ENCODE measurements around the gene WNT10A.
"Not testable (repeated sequence)": the region's sequence is repeated elsewhere in the genome, so short reads cannot be mapped to it uniquely, and the experiment has no call there.

WNT10A gene

DNA sequence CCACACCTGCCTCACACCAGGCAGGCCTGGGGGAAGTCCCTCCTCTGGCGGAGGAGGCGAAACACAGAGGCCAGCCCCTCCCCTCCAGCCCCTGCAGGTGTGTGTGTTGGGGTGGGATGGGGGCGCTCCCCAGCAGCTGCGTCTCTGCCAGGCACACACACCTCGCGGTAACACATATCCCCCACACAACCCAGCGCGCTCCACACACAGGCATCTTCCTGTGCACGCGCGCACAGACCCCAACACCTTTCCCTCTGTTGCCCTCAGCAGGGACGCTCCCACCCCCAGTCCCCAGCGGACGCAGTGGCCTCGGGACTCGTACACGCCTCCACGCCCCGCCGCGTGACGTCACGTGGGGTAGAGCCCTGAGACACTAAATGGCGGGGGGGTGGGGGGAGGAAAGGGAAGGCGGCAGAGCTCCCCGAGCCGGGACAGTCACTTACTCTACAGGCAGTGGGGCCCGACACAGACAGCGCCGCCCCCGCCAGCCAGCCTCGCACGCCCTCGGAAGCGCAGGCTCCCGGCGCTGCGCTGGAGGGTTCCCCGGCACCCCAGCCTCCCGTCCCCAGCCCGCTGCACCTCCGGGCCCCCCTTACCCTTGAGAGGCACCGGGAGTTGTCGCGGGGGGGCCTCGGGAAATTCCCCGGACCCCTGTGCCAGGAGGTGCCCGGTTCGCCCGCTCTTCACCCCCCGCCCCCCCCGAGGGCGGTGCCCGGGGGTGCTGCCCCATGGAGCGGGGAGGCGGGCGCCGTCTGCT lies at the start of gene WNT10A:
Gene WNT10A, plus strand, starts transcription at position 751 of the 757 bp plus-strand sequence. CDS start 144 bp downstream, outside the sequence.
- DNase-seq: peak; percentile 73 to 86 (median 78)

DNA sequence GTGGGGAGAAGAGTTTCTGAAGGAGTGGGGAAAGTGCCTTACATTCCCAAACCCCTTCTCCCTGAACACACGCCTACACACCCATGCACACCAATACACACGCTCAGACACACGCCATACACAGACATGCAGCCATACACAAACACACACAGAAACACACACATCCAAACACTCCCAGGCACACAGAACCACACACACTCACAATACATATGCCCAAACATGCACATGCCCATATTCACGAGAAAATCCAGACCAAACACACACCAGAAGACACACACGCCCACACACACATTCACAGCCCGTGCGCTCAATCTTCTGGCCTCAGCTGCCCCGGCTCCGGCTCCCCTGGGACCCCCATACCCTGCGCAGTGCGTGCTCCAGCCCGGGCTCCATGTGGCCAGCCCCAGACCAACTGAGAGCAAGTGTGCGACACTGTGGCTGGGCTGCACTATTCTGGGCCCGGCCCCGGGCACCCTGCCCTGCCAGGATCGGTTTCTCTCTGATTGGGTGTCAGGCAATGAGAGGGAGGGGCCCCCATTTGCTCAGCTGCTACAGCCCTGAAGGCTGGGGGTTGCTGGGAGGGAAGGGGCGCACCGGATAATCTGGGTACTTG lies 49.2 kb upstream of the WNT10A start, which contains the start of gene PRKAG3:
Gene PRKAG3, minus strand, starts transcription at position 426 of the 613 bp plus-strand sequence.
- no peak for DNase-seq

DNA sequence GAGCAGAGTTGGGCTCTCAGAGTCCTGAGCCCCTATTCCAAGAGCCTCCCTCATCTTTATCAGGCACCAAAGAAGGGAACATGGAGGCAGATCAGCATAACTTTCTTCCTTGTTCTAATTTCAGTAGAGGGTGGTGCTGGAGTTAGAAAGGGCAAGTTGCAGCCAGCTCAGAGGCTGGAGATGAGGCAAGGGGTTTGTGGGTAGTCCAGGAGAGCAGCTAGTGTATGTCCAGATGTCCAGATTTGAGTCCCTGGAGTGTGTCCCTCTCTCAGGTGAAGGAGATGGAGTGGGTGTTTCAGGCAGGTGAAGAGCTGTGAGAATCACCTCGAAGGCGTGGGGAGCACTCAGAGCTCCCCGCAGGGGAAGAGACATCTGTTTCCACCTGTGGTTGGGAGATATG lies 48.6 kb upstream of the WNT10A start:
- no peak for DNase-seq

DNA sequence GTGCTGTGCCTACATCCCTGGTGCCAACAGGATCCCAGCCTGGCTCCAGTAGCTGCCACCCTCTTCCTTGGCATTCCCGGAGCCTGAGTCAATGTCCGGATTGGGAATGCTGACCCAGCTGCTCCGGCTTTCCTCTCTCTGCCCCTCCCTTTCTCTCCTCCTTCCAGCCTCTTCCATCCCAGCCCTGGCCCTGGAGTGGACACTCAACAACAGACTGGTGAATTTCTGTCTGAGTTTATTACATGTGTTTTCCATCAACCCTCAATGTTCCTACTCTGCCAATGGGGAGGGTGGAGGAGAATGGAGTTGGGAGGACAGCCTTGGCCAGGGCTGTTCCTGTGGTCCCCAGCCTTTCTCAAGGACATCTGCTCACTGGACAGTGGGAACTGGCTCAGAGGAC lies 48.1 kb upstream of the WNT10A start:
- no peak for DNase-seq

DNA sequence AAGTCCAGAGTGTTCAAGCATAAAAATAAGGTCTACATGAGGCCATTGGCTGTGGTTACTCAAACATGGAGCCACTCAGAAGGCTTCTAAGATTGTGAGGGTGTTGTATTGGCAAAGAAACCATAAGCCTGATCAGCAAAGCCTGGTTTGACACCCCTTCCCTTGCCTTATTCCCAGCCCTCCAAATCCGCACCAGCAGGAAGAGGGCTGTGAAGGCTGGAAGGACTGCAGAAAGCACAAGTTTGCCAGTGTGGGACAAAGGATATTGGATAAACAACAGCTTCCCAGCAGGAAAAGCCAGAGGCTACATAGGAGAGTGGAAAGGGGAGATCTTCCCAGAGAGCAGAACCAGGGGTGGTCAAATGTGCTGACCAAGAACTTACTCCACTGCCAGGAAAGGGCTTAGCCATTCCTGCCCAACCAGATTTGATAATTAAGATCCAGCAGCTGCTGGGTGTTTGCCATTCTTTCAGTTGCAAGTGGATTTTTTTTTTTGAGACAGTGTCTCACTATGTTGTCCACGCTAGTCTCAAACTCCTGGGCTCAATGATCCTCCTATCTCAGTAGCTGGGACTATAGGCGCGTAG lies 47.5 kb upstream of the WNT10A start:
- DNase-seq: no peak

DNA sequence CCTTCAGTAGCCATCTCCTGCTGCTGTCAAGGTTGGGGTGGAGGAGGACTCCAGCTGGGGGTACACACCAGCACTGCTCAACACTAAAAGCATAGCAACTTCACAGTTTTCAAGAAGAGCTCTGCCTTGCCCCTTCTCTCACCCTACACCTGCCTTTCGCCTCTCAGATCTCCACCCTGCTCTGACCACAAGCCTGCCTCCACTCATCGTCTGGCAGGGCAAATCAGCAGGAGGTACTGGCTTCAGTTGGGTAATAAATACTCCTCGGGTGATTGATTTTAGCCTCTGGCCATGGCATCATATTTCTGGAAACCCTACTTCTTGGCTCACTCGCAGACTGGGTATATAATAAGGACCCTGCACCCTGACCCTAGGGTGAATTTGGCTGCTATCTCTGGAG lies 46.0 kb upstream of the WNT10A start:
- no peak for DNase-seq

DNA sequence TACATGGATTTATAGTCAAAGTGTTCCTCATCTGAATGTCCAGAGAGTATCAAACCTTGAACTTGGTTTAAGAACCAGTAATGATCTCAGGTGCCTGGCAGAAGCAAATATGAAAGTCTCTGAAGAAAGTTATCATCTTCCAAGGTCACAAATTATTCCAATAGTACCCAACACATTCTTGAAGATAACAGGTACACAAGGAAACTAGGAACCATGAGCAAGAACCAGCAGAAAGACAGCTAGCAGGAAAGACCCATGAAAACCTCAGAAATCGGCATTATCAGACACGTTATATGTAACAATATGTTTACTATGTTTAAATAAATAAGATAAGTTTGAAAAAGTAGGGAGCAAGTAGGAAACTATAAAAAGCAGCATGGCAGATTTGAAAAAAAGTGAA lies 43.2 kb upstream of the WNT10A start:
- no peak for DNase-seq

DNA sequence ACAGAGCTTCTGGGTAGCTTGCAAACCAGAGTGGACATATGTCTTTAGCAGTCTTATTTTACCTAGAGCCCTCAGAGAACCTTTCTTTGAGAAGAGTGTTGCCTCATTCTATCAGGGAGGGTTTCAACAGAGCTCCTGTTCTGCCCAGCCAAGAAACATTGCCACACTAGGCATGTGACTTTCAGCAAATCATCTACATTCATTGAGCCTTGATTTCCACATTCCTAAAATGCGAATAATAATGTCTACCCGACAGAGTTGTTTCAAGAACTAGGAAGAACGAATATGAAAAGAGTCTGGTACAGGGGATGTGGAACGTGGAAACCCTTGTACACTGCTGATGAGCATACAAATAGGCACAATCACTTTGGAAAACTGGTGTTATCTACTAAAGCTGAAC lies 41.2 kb upstream of the WNT10A start:
- DNase-seq: no peak

DNA sequence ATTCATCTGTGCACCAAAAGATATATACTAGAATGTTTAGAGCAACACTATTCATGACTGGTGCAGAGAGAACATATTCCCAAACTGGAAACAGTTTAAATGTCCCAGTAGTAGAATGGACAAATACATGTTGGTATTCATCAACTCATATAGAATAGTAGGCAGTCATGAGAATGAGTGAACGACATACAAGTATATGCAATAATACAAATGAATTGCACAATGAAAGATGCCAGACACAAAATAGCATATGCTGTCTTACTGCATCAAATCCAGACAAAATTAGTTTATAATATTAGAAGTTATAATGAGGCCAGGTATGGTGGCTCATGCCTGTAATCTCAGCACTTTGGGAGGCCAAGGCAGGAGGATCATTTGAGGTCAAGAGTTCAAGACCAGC lies 40.8 kb upstream of the WNT10A start:
- no peak for DNase-seq

DNA sequence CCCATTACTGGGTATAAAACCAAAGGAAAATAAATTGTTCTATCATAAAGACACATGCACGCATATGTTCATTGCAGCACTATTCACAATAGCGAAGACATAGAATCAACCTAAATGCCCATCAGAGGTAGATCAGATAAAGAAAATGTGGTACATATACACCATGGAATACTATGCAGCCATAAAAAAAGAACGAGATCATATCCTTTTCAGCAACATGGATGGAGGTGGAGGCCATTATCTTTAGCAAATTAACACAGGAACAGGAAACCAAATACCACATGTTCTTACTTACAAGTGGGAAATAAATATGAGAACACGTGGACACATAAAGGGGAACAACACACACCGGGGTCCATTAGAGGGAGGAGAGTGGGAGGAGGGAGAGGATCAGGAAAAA lies 36.3 kb upstream of the WNT10A start:
- DNase-seq: not testable (repeated sequence)

DNA sequence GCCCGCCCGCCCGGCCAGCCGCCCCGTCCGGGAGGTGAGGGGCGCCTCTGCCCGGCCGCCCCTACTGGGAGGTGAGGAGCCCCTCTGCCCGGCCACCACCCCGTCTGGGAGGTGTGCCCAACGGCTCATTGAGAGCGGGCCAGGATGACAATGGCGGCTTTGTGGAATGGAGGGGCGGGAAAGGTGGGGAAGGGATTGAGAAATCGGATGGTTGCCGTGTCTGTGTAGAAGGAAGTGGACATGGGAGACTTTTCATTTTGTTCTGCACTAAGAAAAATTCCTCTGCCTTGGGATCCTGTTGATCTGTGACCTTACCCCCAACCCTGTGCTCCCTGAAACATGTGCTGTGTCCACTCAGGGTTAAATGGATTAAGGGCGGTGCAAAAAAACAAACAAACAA lies 33.7 kb upstream of the WNT10A start:
- DNase-seq: not testable (repeated sequence)

DNA sequence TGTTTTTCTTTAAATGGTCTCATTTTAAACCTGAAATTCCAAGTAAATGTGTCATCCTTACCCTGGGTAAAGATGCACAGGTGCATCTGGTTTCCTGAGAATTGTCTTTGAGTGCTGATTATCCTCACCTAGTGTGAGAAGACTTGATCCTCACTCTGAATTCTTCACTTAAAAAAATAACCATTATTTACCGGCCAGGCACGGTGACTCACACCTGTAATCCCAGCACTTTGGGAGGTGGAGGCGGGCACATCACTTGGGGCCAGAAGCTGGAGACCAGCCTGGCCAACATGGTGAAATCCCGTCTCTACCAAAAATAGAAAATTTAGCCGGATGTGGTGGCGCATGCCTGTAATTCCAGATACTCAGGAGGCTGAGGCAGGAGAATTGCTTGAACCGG lies 30.9 kb upstream of the WNT10A start:
- DNase-seq: no peak

DNA sequence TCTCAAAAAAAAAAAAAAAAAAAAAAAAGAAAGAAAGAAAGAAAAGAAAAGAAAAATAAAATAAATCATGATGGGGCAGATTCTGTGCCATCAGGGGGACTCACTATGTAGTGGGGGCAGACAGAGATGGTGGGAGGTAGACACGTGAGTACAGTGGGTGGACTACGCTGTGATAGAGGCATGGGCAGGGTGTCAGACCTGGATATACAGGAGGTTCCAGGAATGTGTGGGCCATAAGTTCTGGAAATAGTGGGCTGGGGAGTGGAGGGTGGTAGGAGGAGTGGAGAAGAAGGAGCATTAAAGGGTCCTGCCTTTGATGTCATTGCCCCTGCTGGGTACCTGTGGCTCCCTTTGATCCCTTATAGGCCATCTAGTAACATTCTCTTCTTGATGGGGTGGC lies 29.9 kb upstream of the WNT10A start:
- DNase-seq: no peak

DNA sequence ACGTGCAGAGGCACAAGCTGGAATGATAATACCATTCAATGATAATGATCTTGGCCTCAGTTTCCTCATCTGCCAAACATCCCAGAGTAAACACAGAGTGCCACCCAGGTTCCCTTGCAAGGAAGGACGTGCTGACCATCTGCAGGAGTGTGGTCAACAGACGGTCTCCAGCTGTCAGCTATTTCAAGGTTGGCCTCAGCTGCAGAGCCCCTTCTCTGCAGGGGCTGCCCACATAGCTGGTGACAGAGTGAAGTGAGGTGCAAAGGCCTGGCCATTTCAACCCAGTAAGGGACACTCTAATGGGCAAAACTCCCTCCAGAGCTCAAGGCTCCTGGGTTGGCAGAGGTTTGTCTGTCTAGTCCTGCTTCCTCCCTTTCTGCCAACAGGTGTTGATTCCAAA lies 29.4 kb upstream of the WNT10A start:
- no peak for DNase-seq

DNA sequence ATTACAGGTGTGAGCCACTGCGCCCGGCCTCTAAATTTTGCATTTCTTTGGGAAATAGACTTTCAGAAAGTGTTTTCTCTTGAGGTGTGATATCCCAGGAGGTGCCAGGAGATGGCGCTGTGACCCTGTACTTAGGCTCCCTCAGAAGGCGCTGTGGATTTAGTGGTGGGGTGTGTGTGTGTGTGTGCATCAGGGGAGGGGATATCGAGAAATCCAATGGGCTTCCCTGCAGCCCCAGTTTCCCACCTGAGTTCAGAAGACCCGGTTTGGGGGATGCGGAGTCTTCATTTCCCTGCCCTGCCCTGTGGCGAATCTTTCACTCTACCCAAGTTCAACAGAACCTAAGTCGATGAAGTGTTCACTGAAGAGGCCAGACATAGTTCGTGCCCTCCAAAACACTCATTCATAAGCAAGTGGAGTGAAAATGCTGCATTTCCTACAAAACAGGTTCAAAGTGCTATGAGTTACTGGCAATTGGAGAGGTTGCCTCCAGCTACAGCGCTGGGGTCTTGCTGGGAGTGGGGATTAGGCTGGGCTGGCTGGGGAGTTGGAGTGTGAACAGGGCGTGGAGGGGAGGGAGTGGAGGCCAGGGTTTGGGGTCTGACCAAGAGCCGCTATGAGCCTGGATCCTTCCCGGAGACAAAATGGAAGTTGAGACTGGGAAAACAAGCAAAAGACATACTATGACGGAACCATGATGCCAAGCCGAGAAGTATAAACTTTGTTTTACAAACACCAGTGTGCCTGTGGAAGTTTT lies 27.6 kb upstream of the WNT10A start:
- DNase-seq: peak; percentile 23 to 68 (median 49)

DNA sequence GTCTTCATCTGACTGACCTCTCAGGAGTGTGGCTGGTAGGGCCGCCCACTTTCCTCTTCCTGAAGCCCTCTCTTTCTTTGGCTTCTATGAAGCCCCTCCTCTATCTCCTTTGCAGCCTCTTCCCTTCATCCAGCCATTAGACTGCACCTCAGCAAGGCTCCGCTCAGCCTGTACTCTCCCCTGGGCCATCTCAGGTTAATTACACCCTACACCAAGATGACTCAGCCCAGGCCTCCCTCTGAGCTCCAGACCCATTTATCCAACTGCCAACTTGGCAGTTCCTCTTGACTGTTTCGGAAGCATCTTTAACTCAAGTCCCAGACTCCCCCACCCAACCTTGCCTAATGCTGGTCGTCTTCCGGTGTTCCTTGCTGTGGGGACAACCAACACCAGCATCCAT lies 26.9 kb upstream of the WNT10A start:
- no peak for DNase-seq

DNA sequence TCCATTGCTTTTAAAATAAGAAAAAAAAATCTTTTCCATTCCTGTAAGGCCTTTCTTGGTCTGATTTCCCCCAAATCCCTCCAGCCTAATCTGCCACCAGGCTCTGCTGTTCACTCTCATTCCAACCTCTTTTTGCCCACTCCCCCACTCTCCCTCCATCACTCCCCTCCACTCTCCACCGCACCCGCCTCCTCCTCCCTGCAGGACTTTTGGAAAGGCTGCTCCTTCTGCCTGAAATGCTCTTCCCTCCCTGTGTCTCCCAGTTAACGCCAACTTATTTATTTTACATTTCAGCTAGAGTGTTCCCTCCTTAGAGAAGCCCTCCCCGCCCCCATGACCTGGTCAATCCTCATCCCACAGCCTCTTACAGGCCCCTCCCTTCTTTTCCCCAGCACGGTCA lies 25.8 kb upstream of the WNT10A start:
- no peak for DNase-seq

DNA sequence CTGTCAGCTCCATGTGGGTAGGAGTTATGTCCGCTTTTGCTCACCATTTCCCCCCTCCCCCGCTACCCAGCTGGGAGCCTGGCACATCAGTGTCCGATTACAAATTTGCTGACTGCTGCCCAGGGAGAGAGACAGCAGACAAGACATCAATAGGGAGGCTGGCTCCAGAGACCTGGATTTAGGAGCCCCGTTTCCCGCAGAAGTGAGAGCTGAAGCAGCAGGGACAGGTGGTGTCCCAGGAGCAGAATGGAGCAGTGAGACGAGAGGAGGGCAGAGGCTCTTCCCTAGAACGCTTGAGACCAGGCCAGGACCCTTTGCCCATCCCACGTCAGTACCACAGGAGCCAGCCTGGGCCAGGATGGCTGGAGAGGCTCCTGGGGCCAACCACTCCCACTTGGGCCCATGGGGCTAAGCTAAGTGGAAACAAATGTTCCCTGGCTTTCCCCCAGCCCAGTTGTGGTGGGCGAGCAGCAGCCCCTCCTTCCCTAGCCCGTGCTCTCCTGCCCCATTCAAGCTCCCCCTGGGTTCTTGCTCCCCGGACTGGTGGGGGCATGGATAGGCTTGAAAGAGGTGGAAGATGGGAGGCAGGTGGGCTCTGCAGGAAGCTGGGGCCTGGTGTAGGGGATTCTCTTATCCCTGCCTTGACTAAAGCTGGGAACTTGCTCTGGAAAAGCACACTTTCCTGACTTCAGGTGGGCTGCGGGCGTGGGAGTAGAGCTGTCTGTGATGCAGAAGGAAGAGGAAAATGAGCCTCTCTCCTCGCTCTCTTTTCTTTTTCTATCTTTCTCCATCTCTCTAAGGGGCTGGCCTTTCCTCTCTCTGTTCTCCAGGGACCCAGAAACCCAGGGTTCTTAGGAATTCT lies 25.1 kb upstream of the WNT10A start:
- DNase-seq: no peak

DNA sequence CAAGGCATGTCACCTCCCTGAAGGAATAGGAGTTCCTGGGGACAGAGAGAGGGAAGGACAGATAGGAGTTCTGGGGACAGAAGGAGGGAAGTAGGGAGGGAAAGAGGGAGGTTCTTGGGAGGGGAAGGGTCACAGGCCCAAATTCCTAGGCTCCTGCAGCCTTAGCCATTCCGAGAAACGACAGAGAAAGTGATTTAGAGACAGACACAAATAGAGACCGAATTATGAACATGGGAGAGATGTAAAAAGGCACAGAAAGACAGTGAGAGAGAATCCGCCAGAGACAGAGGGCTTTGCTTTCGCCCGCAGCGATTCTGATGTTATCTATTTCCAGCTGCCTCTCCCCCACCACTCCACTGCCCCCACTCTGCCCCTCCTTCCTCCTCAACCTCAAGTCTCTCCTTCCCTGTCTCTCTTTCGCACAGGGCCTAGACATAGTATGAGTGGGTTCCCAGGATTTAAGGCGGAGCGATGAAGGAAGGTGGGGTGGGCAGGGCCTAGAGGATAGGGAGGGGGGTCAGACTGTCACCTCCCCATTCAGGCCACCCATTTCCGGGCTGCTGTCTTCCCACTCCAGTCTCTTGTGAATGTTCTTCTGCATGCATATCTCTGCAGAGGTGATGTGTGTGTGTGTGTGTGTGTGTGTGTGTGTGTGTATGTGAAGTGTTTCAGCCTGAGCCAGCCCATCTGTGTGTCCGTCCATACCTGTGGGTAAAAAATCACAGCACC lies 24.3 kb upstream of the WNT10A start:
- DNase-seq: no peak

DNA sequence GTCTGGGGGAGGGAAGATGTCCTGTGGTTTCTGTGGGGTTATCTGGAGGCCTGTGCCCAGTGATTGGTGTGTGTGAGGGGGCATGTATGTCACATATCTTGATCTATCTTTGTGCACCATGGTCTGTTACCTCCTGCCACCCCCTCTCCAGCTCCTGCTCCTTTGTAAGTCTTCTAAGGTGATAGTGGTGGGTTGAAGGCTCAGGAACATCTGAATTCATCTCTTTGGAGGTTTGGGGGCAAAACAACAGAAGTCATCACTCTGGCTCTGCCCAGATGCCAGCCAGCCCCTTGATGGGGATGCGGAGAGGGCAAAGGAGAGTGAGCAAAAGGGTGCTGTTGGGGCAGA lies 23.8 kb upstream of the WNT10A start:
- no peak for DNase-seq

DNA sequence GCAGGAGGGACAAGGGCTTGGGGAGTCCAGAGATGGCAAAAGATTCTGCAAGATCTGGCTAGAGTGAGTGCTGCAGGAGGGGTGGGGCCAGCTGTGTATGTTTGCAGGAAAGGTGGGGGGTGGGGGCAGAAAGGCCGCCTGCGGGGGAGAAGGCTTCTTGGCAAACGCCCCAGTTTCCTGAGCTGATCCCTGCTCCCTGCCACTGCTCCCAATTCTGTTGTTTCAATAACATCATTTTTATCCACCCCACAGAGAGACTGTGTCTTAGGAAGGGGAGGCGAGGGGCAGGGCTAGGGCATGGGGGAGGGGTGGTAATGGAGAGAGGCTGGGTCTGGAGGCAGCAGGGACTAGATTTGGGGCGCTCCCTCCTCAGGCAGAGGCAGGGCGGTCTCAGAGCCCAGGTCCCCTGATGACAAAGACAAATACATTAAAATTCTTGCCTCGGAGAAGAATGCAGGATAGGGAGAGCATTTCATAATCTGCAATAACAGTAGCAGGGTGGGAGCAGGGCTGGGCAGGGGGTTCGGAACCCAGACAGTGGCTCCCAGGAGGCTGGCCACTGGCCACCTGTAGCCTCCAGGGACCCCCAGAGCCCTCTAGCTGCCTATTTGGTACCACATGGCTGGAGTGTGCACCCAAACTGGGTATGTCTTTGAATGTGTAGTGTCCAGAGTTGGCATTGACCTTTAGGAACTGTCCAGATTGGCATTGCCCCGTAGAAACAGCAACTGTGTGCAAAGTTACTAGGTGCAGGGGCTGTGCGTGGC lies 23.1 kb upstream of the WNT10A start:
- DNase-seq: no peak

Measured in stimulated activated naive CD4-positive, alpha-beta T cell (primary cell).